Mesenchymal stem cell (in vitro differentiated cells and primary cell): ENCODE data around the gene NOL6.
A peak's percentile ranks its signal among the peaks of the same experiment; 100 is the strongest.
"Not testable (repeated sequence)": the region's sequence is repeated elsewhere in the genome, so short reads cannot be mapped to it uniquely, and the experiment has no call there.

Experiments used
- DNase-seq: peaks from one replicate; pipeline ENCODE4 v3.0.0-alpha.2; 2013
- H2AFZ ChIP-seq: one replicate; pipeline ENCODE4 v1.6.1; 2013; ENCODE audit warnings: low read depth, mild to moderate bottlenecking, control low read depth, inconsistent platforms, low read length, moderate library complexity
- H2AK5ac ChIP-seq: 2 replicates; pipeline ENCODE4 v1.6.1; 2013; ENCODE audit warnings: low read length, moderate library complexity, mild to moderate bottlenecking, inconsistent platforms; ENCODE audit not compliant: severe bottlenecking
- H2BK120ac ChIP-seq: one replicate; pipeline ENCODE4 v1.6.1; 2013; ENCODE audit warnings: low read depth, mild to moderate bottlenecking, inconsistent platforms, low read length, moderate library complexity
- H2BK12ac ChIP-seq, 2 experiments: one replicate each; pipeline ENCODE4 v1.6.1; 2013; ENCODE audit warnings: inconsistent platforms in 2 of 2, low read length in 2 of 2, mild to moderate bottlenecking in 2 of 2, moderate library complexity in 2 of 2, control low read depth in 1 of 2
- H2BK15ac ChIP-seq: one replicate; pipeline ENCODE4 v1.6.1; 2013; ENCODE audit warnings: mild to moderate bottlenecking, low read depth, inconsistent platforms; ENCODE audit not compliant: poor library complexity, severe bottlenecking
- H2BK5ac ChIP-seq: 2 replicates; pipeline ENCODE4 v1.6.1; 2013; ENCODE audit warnings: low read depth, mild to moderate bottlenecking, low read length, control low read depth, inconsistent platforms; ENCODE audit not compliant: poor library complexity, severe bottlenecking
- H3K14ac ChIP-seq, 2 experiments: one replicate each; pipeline ENCODE4 v1.6.1; 2013; ENCODE audit warnings: inconsistent platforms in 2 of 2, low read length in 2 of 2, control low read depth in 1 of 2, mild to moderate bottlenecking in 1 of 2, moderate library complexity in 1 of 2
- H3K18ac ChIP-seq, 2 experiments: one replicate each; pipeline ENCODE4 v1.6.1; 2013; ENCODE audit warnings: inconsistent platforms in 2 of 2, low read length in 2 of 2, control low read depth in 1 of 2, low read depth in 1 of 2, mild to moderate bottlenecking in 1 of 2
- H3K23ac ChIP-seq, 2 experiments: one replicate each; pipeline ENCODE4 v1.6.1; 2013; ENCODE audit warnings: inconsistent platforms in 2 of 2, low read length in 2 of 2, mild to moderate bottlenecking in 2 of 2, moderate library complexity in 2 of 2, control low read depth in 1 of 2
- H3K27ac ChIP-seq: 2 replicates; pipeline ENCODE4 v1.5.1; 2013; ENCODE audit warnings: mild to moderate bottlenecking, moderate library complexity, low read length, control low read depth, inconsistent platforms; ENCODE audit not compliant: poor library complexity, severe bottlenecking
- H3K27me3 ChIP-seq, 2 experiments: 2 replicates each; pipeline versions ENCODE4 v1.6.1 to v1.7.0; 2013; ENCODE audit warnings: low read length in 2 of 2, mild to moderate bottlenecking in 2 of 2, moderate library complexity in 2 of 2, control low read depth in 1 of 2, inconsistent platforms in 1 of 2; ENCODE audit not compliant: control insufficient read depth in 1 of 2, insufficient read depth in 1 of 2
- H3K36me3 ChIP-seq, 2 experiments: 2 replicates each; pipeline versions ENCODE4 v1.6.1 to v1.7.0; 2013; ENCODE audit warnings: low read length in 2 of 2, control low read depth in 1 of 2, inconsistent platforms in 1 of 2, low read depth in 1 of 2, mild to moderate bottlenecking in 1 of 2; ENCODE audit not compliant: insufficient read depth in 2 of 2, control insufficient read depth in 1 of 2
- H3K4ac ChIP-seq, 2 experiments: one replicate each; pipeline ENCODE4 v1.6.1; 2013; ENCODE audit warnings: inconsistent platforms in 2 of 2, low read length in 2 of 2, mild to moderate bottlenecking in 2 of 2, moderate library complexity in 2 of 2, control low read depth in 1 of 2, low read depth in 1 of 2
- H3K4me1 ChIP-seq: 2 replicates; pipeline ENCODE4 v1.6.1; 2013; ENCODE audit warnings: low read depth, low read length, control low read depth; ENCODE audit not compliant: control insufficient read depth, insufficient read depth
- H3K4me2 ChIP-seq: 2 replicates; pipeline ENCODE4 v1.6.1; 2013; ENCODE audit warnings: low read length, mild to moderate bottlenecking, inconsistent platforms; ENCODE audit not compliant: poor library complexity, severe bottlenecking
- H3K4me3 ChIP-seq, 2 experiments: 2 replicates each; pipeline versions ENCODE4 v1.5.1 to v1.7.0; 2013; ENCODE audit warnings: low read length in 2 of 2, mild to moderate bottlenecking in 2 of 2, control low read depth in 1 of 2, low read depth in 1 of 2; ENCODE audit not compliant: insufficient read depth in 1 of 2
- H3K79me1 ChIP-seq: replicated peaks from 2 replicates; pipeline ENCODE4 v1.6.1; 2013; ENCODE audit warnings: mild to moderate bottlenecking, control low read depth, low read length, inconsistent platforms; ENCODE audit not compliant: poor library complexity, severe bottlenecking
- H3K9ac ChIP-seq: 2 replicates; pipeline ENCODE4 v1.7.0; 2013; ENCODE audit warnings: mild to moderate bottlenecking, low read length, moderate library complexity
- H3K9me3 ChIP-seq: 2 replicates; pipeline ENCODE4 v1.7.0; 2013; ENCODE audit warnings: mild to moderate bottlenecking, low read length; ENCODE audit not compliant: control insufficient read depth
- H4K8ac ChIP-seq: one replicate; pipeline ENCODE4 v1.6.1; 2013; ENCODE audit warnings: inconsistent platforms, mild to moderate bottlenecking, low read length, moderate library complexity
- H4K91ac ChIP-seq: one replicate; pipeline ENCODE4 v1.6.1; 2013; ENCODE audit warnings: mild to moderate bottlenecking, low read length, inconsistent platforms
- WGBS: methylation state at CpG from one replicate; pipeline ENCODE4 v1.1.7; 2013; ENCODE audit warnings: mixed read lengths; 5-methylcytosine and 5-hydroxymethylcytosine counted together

Gene NOL6

DNA sequence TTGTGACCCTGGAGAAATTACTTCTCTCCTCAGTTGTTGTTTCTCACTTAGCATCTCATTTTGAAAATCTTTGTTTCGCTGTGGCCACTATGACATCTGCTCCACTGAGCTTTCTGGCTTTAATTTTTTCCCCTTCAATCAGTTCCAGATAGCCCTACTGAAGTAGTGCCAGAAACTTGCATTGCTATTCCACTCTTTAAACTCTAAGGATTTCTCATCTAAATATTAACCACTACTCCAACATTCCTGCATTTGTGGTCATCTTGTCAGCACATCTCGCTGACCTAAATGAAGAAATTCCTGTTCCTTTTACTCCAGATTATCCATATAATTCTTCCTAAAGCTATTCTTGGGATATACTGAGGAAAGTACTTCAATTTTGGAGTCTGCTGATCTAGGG is 15.3 kb upstream of the NOL6 start:
- Histone ChIP-seq H3K79me1 (no peaks in the 10 kb centered on the region), H2BK12ac (no peak overlapping the region), H3K14ac (no peak overlapping the region), H2BK15ac (no peak overlapping the region), H2AK5ac (no peak overlapping the region), H3K9me3 (no peaks in the 10 kb centered on the region), H3K4ac (no peak overlapping the region), H3K9ac (peak overlapping the region; percentile 55), H3K4me2 (peak overlapping the region; percentile 10), H4K91ac (no peak overlapping the region), H2BK5ac (no peak overlapping the region), H3K27me3 (no peaks in the 10 kb centered on the region), H3K4me3 (peak overlapping the region in 1 of 2 experiments; percentile 36), H3K27ac (peak overlapping the region; percentile 70), H3K18ac (no peak overlapping the region), H3K23ac (no peak overlapping the region), H2BK120ac (no peak overlapping the region), H4K8ac (no peak overlapping the region), H3K4me1 (peaks cover 1% of the 10 kb centered on the region), H2AFZ (no peak overlapping the region), H3K36me3 (no peaks in the 10 kb centered on the region)
- DNase-seq: peak; percentile 33
- 100% methylated on average over 1 of the region's 2 CpGs for WGBS

DNA sequence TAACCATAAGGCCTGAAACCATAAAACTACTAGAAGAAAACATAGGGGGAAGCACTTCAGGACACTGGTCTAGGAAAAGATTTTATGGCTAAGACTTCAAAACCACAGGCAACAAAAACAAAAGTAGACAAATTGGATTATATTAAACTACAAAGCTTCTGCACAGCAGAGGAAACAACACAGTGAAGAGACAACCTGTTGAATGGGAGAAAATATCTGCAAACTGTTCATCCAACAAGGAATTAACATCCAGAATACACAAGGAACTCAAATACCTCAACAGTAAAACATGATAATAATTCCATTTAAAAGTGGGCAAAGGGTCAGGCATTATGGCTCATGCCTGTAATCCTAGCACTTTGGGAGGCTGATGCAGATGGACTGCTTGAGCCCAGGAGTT is 11.6 kb upstream of the NOL6 start:
- H3K23ac ChIP-seq, H3K27ac ChIP-seq, H3K18ac ChIP-seq, H4K91ac ChIP-seq, H2AFZ ChIP-seq, H3K4me3 ChIP-seq, H3K4me1 ChIP-seq, H3K4me2 ChIP-seq, H3K9ac ChIP-seq, H3K4ac ChIP-seq, H2BK12ac ChIP-seq, H3K36me3 ChIP-seq, DNase-seq, H2BK5ac ChIP-seq, H2BK120ac ChIP-seq, H3K79me1 ChIP-seq, H2BK15ac ChIP-seq, H2AK5ac ChIP-seq, H3K14ac ChIP-seq, H3K9me3 ChIP-seq, H4K8ac ChIP-seq, H3K27me3 ChIP-seq: not testable (repeated sequence)

DNA sequence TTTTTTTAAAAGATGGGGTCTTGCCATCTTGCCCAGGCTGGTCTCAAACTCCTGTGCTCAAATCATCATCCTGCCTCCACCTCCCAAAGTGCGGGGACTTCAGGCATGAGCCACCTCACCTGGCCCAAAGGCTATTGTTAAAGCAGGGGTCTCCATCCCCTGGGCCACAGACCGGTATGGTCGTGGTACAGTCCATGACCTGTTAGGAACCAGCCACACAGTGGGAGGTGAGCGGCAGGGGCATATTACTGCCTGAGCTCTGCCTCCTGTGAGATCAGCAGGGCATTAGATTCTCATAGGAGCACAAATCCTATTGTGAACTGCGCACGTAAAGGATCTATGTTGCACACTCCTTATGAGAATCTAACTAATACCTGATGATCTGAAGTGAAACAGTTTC is 7.3 kb upstream of the NOL6 start:
- Histone ChIP-seq H4K8ac (no peak overlapping the region), H3K36me3 (peaks cover 0 to 7% of the 10 kb centered on the region in 2 experiments), H3K27ac (no peak overlapping the region), H3K9ac (no peak overlapping the region), H3K4me1 (no peaks in the 10 kb centered on the region), H3K18ac (no peak overlapping the region), H2BK5ac (no peak overlapping the region), H3K27me3 (no peaks in the 10 kb centered on the region), H3K4ac (no peak overlapping the region), H2BK12ac (no peak overlapping the region), H3K4me3 (no peak overlapping the region), H3K79me1 (no peaks in the 10 kb centered on the region), H4K91ac (no peak overlapping the region), H2BK120ac (no peak overlapping the region), H2AFZ (no peak overlapping the region), H2AK5ac (no peak overlapping the region), H3K4me2 (no peak overlapping the region), H3K9me3 (no peaks in the 10 kb centered on the region), H2BK15ac (no peak overlapping the region), H3K23ac (no peak overlapping the region), H3K14ac (no peak overlapping the region)
- no peak for DNase-seq
- WGBS: 97% methylated on average over 6 of the region's 6 CpGs

DNA sequence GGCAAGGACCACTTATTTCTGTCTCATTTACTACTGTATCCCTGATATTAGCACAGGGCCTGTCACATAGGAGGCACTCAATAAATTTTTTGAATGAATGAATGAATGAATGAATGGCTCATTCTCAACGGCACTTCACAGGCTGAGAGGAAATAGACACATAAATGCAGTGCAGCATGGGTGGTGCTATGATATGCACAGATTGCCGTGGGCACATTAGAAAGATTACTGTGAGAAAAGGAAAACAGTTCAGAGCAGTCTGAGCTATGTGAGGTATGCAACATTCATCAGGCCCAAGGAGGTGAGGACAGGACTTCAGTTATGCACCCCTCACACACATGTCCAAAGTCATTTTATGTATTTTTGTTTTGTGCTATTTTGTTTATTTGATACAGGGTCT is 6.4 kb upstream of the NOL6 start:
- 84% methylated on average over 2 of the region's 2 CpGs for WGBS
- Histone ChIP-seq H3K14ac (no peak overlapping the region), H3K4ac (no peak overlapping the region), H3K4me2 (no peak overlapping the region), H2BK120ac (no peak overlapping the region), H4K91ac (no peak overlapping the region), H2BK12ac (no peak overlapping the region), H3K36me3 (peaks cover 0 to 7% of the 10 kb centered on the region in 2 experiments), H2BK15ac (no peak overlapping the region), H3K18ac (peak overlapping the region in 1 of 2 experiments; percentile 34), H3K23ac (no peak overlapping the region), H3K4me1 (no peaks in the 10 kb centered on the region), H3K27ac (no peak overlapping the region), H4K8ac (no peak overlapping the region), H3K9ac (no peak overlapping the region), H2AFZ (no peak overlapping the region), H3K9me3 (no peaks in the 10 kb centered on the region), H2BK5ac (no peak overlapping the region), H3K27me3 (no peaks in the 10 kb centered on the region), H3K4me3 (no peak overlapping the region), H3K79me1 (no peaks in the 10 kb centered on the region), H2AK5ac (no peak overlapping the region)
- no peak for DNase-seq
